ENCODE measurements around the gene MOB3A.
"Not testable (repeated sequence)": the region's sequence is repeated elsewhere in the genome, so short reads cannot be mapped to it uniquely, and the experiment has no call there.

MOB3A gene

DNA sequence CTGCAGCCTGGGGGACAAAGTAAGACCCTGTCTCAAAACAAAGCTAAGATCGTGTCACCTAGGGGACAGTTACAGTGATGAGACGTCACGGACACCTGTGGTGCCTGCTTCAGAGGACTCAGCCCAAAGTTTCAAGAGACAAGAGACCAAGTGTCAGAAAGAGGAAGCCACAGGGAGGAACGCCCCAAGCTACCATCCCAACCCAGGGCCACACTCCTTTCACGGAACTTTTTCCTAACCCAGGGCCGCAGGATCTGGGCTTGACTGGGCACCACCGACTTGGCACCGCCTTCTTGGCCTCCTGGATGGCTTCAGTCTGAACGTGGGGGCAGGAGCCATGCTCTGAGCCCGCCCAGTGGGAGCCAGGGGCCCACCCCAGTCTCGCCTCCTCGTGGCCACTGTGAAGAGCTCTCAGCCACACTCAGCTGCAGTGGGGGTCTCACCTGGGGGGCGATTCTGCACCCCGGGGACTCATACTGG, 8.5 kb downstream of the MOB3A start:
- TF ChIP-seq, protein P1, sequence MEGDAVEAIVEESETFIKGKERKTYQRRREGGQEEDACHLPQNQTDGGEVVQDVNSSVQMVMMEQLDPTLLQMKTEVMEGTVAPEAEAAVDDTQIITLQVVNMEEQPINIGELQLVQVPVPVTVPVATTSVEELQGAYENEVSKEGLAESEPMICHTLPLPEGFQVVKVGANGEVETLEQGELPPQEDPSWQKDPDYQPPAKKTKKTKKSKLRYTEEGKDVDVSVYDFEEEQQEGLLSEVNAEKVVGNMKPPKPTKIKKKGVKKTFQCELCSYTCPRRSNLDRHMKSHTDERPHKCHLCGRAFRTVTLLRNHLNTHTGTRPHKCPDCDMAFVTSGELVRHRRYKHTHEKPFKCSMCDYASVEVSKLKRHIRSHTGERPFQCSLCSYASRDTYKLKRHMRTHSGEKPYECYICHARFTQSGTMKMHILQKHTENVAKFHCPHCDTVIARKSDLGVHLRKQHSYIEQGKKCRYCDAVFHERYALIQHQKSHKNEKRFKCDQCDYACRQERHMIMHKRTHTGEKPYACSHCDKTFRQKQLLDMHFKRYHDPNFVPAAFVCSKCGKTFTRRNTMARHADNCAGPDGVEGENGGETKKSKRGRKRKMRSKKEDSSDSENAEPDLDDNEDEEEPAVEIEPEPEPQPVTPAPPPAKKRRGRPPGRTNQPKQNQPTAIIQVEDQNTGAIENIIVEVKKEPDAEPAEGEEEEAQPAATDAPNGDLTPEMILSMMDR (IDR thresholded peaks at IDR 0.05; ENCODE audit: low read depth, low read length, missing control alignments) = no peak
- no peak overlapping the region for H3K4me3 ChIP-seq (replicated peaks; ENCODE audit: low read depth, low read length)
- no peak for DNase-seq (ENCODE audit: extremely low read depth, low read depth)

DNA sequence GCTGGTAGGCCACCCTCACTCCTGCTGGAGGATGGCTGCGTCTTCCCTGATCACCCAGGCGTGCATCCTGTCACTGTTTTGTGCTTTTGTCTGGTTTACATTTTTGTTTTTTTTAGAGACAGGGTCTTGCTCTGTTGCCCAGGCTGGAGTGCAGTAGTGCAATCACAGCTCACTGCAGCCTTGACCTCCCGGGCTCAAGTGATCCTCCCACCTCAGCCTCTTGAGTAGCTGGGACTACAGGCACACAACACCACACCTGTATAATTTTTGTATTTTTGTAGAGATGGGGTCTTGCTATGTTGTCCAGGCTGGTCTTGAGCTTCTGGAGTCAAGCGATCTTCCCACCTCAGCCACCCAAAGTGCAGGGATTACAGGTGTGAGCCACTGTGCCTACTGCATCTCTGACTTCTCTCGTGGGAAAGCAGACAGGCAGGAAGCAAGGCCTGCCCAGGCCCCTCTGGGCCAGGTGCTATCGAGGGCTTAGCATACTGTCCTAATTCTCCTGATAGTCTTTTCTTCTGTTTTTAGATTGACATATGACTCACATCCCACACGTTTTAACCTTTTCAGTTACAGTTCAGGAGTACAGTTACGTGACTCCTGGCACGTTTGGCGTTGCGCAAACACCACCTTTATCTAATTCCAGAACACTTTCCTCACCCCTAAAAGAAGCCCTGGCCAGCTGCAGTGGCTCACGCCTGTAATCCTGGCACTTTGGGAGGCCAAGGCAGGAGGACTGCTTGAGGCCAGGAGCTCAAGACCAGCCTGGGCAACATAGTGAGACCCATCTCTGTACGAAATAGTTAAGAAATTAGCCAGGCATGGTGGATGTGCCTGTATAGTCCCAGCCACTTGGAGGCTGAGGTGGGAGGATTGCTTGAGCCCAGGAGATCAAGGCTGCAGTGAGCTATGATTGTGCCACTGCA, 9.2 kb downstream of the MOB3A start:
- not testable (repeated sequence) for H3K4me3 ChIP-seq (replicated peaks; ENCODE audit: low read depth, low read length); DNase-seq (ENCODE audit: extremely low read depth, low read depth)

DNA sequence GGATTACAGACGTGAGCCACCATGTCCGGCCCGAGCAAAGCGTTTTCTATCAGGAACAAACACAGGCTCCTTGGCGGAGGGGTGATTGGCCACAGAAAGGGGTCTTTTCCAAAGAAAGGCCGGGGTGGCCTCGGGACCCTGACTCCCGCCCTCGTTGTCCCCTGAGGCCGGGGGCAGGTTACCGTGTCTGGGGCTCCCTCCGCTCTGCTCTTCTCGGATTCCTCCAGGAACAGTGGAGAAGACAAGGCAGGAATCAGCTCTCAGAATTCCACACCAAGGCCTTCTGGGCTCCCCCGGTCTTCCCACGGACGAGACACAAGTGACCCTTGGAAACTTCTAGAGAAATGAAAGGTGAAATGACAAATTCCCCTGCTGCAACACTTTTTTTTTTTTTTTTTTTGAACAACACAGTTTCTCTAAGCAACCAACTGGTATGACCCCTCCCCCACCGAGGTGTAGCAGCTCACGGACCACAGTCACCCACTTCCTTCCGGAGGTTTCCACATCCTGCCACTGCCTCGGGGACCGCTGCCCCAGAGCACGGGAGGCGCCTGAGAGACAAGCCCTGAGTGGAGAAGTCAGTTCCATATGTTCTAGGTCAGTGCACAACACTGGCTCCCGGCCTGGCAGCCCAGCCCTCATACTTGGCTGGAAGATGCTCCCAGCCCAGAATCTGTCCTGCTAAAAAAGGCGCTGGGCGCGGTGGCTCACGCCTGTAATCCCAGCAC, 11.0 kb downstream of the MOB3A start:
- no peak for DNase-seq (ENCODE audit: extremely low read depth, low read depth)
- H3K4me3 ChIP-seq (replicated peaks; ENCODE audit: low read depth, low read length) = no peak overlapping the region
- TF ChIP-seq, protein P1 (IDR thresholded peaks at IDR 0.05; ENCODE audit: low read depth, low read length, missing control alignments) = no peak

GRCh38 chr19:2083174-2083854, 12.8 kb downstream of the MOB3A start:
- no peak overlapping the region for H3K4me3 ChIP-seq (replicated peaks; ENCODE audit: low read depth, low read length)
- no peak for DNase-seq (ENCODE audit: extremely low read depth, low read depth)
- TF ChIP-seq, protein P1 (IDR thresholded peaks at IDR 0.05; ENCODE audit: low read depth, low read length, missing control alignments) = no peak

- DNase-seq (ENCODE audit: extremely low read depth, low read depth) = no peak
- TF ChIP-seq, protein P1 (IDR thresholded peaks at IDR 0.05; ENCODE audit: low read depth, low read length, missing control alignments) = no peak
- no peak overlapping the region for H3K4me3 ChIP-seq (replicated peaks; ENCODE audit: low read depth, low read length)
Measured at GRCh38 chr19:2081873-2082810, 14.0 kb downstream of the MOB3A start.

DNA sequence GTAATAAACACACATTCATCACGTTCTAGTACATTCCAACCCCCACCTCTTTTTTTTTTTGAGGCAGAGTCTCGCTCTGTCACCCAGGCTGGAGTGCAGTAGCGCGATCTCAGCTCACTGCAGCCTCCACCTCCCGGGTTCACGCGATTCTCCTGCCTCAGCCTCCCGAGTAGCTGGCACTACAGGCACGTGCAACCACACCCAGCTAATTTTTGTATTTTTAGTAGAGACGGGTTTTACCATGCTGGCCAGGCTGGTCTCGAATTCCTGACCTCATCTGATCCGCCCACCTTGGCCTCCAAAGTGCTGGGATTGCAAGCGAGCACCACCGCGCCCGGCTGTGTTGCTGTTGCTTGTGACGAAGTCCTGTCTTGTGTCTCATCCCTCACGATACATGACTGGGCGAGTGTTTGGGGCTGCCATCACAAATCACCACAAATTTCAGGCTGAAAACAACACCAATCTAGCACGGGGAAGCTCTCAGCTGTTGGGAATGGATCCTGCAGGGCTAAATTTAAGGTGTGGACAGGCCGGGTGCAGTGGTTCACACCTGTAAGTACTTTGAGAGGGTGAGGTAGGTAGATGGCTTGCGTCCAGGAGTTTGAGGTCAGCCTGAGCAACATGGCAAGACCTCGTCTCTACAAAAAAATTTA, 15.7 kb downstream of the MOB3A start:
- no peak overlapping the region for H3K4me3 ChIP-seq (replicated peaks; ENCODE audit: low read depth, low read length)
- no peak for DNase-seq (ENCODE audit: extremely low read depth, low read depth)
- TF ChIP-seq, protein P1 (IDR thresholded peaks at IDR 0.05; ENCODE audit: low read depth, low read length, missing control alignments) = no peak

Measured in HFF-Myc (cell line).